GM23338 (cell line): ENCODE results near the gene MIER1.

ENCODE experiments used
- CTCF ChIP-seq, 2 experiments: fragments of 200-600 bp in 1 of 2; sonication (generic) in 1 of 2; conservative IDR thresholded peaks; 2 replicates each; pipeline versions ENCODE4 v1.5.1 to v1.6.1; 2016 to 2017; ENCODE audit warnings: antibody characterized with exemption in 2 of 2, low read depth in 2 of 2, mild to moderate bottlenecking in 2 of 2, moderate library complexity in 1 of 2
- EZH2phosphoT487 ChIP-seq: fragments of 200-600 bp; sonication (generic); IDR thresholded peaks from one replicate; pipeline ENCODE4 v1.8.1; 2018; ENCODE audit warnings: antibody characterized with exemption; ENCODE audit not compliant: unreplicated experiment

DNA sequence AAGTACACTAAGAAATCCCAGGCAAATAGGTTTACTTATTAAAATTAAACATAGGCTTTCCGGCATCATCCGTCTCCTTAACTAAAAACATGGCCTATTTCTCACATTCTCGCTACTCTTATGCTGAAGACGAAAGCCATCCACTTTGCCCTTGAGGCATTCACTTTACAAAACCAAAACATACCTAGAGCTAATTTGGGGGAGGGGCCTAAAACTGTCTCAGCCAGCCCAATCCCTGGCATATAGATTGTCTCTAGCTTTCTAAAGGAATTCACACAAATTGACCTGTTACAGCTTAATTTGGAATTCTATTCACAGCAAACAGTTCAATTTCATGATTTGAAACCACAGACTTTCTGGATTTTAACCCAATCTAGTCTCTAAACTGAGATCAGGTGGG lies 94.3 kb downstream of the MIER1 start:
- TF ChIP-seq CTCF (conservative IDR thresholded peaks at IDR 0.05; ENCODE audit: low read depth in 2 of 2), result no peak
- TF ChIP-seq EZH2phosphoT487, result no peak
